GM19455 (cell line): ENCODE results near the gene CRADD.
"Not testable (repeated sequence)": the region's sequence is repeated elsewhere in the genome, so short reads cannot be mapped to it uniquely, and the experiment has no call there.

Experiments used
- ATAC-seq: cut with Tn5 transposase; IDR thresholded peaks from one replicate; pipeline ENCODE4 v1.9.1; 2021; ENCODE audit not compliant: unreplicated experiment

Gene CRADD

DNA sequence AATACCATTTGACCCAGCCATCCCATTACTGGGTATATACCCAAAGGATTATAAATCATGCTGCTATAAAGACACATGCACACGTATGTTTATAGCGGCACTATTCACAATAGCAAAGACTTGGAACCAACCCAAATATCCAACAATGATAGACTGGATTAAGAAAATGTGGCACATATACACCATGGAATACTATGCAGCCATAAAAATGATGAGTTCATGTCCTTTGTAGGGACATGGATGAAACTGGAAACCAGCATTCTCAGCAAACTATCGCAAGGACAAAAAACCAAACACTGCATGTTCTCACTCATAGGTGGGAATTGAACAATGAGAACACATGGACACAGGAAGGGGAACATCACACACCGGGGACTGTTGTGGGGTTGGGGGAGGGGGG, 104.8 kb downstream of the CRADD start:
- not testable (repeated sequence) for ATAC-seq

DNA sequence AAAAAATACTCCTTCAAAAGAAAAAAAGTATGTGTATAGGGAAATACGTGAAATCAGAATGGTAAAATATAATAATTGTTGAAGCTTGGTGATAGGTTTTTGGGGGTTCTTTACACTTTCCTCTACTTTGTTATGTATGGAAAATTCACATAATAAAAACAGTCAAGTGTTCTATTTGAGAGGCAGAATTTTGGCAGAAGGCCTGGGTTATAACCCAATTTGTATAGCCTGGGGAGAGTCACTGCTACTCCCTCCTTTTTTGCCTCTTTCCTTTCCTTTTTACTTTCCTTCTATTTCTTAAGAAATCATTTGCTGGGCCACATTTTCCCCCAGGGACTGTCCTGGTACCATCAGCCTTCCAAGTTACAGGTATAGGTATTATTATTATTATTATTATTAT, 105.7 kb downstream of the CRADD start:
- no peak for ATAC-seq

DNA sequence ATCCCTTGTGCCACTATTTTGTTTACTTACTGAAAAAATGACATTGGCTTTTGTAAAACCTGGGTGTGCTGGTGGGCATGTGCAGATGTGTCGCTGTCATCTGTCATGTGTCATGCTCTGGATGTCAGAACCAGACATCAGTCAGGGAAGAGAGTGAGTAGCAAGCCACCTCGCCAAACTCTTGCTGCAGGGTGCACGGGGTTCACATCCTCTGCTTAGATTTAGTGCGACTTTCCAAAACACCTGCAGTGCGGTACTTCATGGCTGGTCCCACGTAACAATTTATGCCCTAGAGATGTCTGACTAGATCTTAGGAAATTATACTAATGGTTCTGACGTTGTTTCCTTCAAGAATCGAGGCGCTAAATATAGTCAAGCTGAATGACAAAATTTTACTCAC, 106.7 kb downstream of the CRADD start:
- ATAC-seq = no peak

DNA sequence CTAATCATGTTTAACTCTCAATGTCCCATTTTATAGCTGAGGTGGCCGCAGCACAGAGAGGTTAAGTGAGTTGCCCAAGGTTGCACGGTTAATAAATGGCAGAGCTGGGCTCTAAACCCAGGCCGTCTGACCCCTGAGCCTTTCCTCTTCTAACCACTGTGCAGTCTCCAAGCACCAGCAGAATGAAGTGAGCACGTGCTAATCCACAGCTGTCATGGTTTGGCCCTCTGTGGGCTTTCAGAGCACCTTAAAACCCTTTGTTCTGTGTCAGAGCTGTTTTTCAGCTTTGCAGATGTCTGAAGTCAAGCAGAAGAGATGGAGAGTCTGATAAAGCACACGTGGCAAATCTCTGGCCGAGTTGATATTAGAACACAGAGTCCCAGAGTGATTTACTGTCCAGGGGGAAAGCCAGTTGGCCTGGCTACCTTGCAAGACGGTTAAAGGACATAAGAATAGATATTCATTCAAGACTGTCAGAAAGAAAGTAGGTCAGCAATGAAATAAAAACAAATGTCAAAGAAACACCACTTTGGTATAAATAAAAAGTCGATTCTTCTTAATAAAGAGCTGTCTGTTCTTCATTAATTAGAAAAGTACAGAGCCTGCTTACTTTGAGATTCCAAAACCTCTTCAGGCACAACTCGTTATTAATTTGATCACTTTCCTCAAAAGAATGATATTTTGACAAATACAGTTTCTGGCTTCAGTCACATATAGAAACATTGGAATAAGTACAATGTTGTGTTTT, 107.3 kb downstream of the CRADD start:
- no peak for ATAC-seq

DNA sequence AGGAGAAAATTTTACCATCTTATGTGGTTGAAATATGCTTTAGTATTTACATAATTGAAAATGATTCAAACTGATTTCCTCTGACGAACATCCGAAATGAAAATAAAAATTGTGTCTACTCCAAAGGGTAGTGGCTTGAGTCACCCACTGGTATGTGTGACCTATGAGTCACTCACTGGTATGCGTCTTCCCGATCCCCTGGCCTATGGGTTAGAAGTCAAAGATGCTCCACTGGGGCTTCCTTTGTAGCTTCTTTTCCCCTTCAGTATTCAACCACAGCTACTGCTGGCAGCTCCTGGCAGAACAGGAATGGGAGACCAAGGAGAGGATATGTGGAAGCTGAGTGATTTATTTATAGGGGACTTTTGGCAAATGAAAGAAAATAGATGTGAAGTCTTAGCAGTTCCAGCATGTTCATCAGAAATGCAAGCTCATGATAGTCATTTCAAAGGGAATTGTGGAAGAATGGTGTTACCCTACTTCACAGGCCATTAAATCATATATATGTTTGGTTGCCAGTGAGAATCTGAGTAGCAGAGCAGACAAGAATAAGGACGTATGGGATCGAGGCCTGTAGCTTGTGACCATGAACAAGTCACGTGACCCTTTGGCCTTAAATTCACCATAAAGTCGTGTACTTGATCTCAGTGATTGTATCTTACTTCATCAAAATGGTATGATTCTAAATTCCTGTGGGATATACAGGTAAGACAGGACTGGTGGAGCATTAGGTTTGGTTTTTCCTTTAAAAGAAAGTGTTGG, 108.3 kb downstream of the CRADD start:
- ATAC-seq = no peak

- ATAC-seq = no peak
Observed at GRCh38 chr12:93786656-93787397, 109.7 kb downstream of the CRADD start.

GRCh38 chr12:93788853-93789252, 111.7 kb downstream of the CRADD start:
- ATAC-seq = no peak

- no peak for ATAC-seq
Observed at GRCh38 chr12:93789767-93790166, 112.6 kb downstream of the CRADD start.

DNA sequence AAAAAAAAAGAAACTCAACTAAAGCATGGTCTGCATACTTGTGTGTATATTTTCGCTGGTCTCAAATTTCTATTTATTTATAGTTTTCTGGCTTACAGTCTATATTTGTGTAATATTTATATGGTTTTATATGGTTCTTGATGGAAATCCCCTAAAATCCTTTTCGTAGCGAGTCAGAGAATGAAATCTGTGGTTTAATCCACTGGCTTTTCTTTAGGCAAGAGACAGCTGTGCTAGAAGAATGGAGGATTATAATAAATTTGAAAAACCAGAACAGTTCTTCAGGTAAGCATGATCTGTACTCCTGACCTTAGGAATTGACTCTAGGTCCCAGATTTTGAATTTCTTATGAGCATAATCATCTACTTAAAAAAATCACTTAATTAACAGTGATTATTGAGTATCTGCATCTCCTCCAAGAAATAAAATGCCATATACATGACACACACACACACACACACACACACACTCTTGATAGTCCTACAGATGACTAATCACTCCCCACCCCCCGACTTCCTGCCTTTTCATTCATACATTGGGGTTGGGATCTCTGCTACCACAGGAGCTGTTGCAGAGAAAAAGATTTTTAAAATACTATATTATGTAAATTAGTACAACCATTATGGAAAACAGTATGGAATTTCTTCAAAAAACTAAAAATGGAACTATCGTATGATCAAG, 113.4 kb downstream of the CRADD start:
- ATAC-seq = no peak

GRCh38 chr12:93793007-93793406, 115.8 kb downstream of the CRADD start:
- ATAC-seq = no peak

- no peak for ATAC-seq
Observed at GRCh38 chr12:93793983-93794382, 116.8 kb downstream of the CRADD start.

- ATAC-seq = no peak
Observed at GRCh38 chr12:93794738-93795137, 117.6 kb downstream of the CRADD start.

DNA sequence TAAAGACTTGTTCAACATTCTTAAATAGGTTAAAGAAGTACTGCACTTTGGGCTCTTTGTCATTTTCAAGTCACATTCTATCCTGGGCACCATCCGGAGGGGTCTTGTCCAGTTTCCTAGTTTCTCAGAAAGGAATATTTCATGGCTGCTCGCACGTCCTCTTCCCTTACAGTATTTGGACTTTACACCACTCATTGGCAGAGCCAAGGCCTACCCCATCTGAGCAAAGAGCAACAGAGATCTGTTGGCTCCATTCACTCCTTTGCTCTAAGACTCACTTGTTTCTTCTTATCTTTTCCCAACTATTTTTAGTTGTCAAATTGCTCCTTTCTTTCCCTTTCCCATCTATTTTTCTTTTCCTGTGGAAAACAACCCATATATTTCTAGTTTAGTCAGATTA, 118.2 kb downstream of the CRADD start:
- no peak for ATAC-seq

DNA sequence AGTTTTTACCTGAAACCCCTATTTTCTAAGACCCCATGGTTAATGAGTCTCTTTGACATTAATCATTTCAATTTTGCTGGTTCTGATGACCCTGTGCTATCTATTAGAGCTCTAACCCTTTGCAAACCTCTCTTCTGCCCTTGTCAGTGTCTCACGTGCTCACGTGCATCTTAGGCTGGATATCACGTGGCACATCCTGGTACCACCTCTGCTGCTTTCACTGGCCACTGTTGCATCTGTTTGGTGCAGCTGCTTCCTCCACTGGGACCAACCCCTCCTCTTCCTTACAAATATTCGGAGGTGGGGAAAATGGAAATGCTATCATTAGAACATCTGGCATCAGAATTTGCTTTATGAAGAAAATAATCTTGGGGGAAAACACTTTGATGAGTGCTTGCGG, 119.6 kb downstream of the CRADD start:
- ATAC-seq = no peak

DNA sequence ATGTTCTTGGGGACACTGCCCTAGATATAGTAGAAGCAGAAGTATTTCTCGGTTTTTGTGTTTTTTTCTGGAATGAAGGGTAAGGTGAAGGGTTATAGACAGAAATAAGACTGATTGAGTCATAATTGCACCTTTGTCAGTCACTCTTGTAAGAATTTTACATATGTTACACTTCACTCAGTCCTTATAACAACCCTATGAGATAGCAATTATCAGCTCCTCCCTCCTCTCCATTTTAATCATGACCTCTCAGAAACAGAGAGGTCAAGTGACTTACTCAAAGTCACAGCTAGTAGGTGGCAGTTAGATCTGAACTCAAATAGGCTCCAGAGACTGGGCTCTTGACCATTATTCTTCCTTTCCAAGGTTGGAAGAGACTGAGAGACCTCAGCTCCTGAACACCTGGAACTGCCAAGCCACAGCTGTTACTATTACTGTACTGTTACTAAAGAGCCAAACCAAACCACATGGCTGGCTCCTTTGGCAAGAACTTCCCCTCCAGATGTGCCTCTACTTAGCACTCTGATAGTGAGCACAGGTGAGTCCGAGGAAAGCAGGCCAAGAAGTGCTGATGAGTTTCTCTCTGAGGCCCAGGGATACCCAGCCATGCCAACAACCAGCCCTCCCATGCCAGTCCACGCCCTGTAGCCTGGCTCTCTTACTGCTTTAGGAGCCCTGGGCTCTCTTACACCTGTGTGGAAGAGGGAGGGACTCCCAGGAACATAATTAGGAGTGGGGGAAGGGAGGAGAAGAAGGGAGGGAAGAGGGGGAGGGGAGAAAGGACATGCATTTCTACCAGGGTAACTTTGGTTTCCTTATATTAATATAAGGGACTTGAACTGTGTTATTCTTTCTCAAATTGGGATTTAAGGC, 121.3 kb downstream of the CRADD start:
- no peak for ATAC-seq

DNA sequence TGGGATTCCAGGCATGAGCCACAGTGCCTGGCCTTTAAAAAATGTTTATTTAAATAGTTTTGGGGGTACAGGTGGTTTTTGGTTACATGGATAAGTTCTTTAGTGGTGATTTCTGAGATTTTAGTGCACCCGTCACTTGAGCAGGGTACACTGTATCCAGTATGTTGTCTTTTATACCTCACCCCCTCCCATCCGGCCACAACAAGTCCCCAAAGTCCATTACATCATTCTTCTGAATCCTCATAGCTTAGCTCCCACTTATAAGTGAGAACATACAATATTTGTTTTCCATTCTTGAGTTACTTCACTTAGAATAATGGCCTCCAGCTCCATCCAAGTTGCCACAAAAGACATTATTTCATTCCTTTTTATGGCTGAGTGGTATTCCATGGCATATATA, 124.5 kb downstream of the CRADD start:
- not testable (repeated sequence) for ATAC-seq

- no peak for ATAC-seq
Observed at GRCh38 chr12:93802293-93802692, 125.1 kb downstream of the CRADD start.

DNA sequence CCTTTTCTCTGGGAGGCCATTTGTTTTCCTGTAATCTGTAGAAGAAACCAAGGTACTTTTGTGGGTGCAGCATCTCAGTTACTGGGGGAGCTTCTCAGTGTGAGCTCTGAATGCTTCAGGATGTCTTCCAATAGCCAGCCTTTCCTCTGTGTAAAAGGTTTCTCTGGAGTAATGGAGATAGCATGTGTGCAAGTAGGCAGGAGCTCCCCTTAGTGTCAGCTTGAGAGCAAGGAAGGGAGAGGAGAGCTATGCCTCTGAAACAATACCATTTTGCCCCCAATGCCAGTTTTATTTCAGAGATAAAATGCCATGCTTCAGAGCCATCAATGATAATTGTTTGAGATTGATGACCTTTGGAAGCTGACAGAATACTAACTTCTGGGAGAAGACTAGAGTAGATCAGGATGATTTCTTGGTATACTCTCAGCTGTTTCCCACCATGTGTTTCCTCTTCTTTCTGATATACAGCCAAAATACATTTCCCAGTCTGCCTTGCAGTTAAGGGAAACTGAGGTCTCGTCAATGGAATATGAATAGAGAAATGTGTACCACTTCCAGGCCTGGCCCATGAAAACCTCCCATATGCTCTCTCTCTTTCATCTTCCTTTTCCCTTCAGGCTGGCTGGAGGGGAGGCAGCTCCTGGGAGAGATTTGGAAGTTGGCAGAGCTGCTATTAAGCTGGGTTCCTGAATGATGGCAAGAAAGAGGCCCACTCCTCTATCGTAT, 125.7 kb downstream of the CRADD start:
- no peak for ATAC-seq

DNA sequence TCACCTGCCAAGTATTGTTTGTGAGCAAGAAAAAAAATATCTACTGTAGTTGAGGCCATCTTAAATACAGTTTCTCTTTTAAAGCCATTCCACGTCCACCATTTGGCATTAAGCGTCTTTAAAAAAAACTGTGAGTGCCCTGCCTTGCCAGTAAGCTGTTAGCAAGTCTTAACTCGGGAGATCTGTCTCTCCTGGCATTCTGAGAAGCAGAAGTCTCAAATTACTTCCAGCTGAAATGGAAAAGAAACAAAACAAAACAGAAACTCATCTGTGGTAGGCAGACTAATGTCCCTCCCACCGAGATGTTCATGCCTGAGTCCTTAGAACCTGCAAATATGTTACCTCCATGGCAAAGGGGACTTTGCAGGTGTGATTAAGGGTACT, 126.2 kb downstream of the CRADD start:
- ATAC-seq = no peak
